Vagina (tissue), 2 donors: ENCODE measurements around the gene ASB3.

Experiments
- POLR2A ChIP-seq, 2 donors: fragments of 450-650 bp; IDR thresholded peaks; one replicate each; pipeline ENCODE4 v1.6.1; 2017; ENCODE audit warnings: antibody characterized with exemption in 2 of 2, mild to moderate bottlenecking in 2 of 2, moderate library complexity in 2 of 2
- POLR2AphosphoS5 ChIP-seq, 2 donors: sonication (generic); formaldehyde crosslinking; IDR thresholded peaks; one replicate each; pipeline ENCODE4 v1.9.0; 2017; ENCODE audit warnings: antibody characterized with exemption in 2 of 2, mild to moderate bottlenecking in 2 of 2, low read depth in 1 of 2; ENCODE audit not compliant: insufficient read depth in 1 of 2
- TF ChIP-seq, protein P1 (sequence below), 3 experiments: fragments of 450-650 bp in 2 of 3; fragments of 200-600 bp in 1 of 3; sonication (generic) in 1 of 3; IDR thresholded peaks; one replicate each; pipeline ENCODE4 v1.5.1; 2017 to 2019; ENCODE audit warnings: antibody characterized with exemption in 3 of 3, mild to moderate bottlenecking in 2 of 3, moderate library complexity in 2 of 3

DNA sequence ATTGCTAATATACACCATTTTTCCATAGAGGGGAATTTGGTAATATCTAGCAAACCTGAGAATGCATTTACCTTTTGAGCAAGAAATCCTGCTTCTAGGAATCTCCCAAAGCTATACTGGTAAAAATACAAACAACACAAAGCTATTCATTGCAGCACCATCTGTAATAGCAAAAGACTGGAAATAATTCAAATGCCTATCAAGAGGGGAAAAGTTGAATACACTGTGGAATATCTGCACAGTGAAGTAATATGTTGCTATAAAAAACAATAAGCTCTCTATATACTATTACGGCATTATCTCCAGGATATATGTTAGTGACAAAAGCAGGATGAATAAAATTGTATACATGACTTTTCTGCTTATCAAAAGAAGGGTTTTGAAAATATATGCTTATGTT, 131.5 kb downstream of the ASB3 start:
- TF ChIP-seq, protein P1, sequence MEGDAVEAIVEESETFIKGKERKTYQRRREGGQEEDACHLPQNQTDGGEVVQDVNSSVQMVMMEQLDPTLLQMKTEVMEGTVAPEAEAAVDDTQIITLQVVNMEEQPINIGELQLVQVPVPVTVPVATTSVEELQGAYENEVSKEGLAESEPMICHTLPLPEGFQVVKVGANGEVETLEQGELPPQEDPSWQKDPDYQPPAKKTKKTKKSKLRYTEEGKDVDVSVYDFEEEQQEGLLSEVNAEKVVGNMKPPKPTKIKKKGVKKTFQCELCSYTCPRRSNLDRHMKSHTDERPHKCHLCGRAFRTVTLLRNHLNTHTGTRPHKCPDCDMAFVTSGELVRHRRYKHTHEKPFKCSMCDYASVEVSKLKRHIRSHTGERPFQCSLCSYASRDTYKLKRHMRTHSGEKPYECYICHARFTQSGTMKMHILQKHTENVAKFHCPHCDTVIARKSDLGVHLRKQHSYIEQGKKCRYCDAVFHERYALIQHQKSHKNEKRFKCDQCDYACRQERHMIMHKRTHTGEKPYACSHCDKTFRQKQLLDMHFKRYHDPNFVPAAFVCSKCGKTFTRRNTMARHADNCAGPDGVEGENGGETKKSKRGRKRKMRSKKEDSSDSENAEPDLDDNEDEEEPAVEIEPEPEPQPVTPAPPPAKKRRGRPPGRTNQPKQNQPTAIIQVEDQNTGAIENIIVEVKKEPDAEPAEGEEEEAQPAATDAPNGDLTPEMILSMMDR (IDR thresholded peaks at IDR 0.05): no peak
- TF ChIP-seq POLR2A (IDR thresholded peaks at IDR 0.05): no peak
- no peak for TF ChIP-seq POLR2AphosphoS5 (IDR thresholded peaks at IDR 0.05; ENCODE audit: insufficient read depth in 1 of 2, low read depth in 1 of 2)
